CD4-positive, alpha-beta T cell (primary cell): ENCODE data around the gene TLCD3A. TPM values are rescaled to one million over a fixed set of nuclear protein-coding genes. Genes with fewer than 3 reads are reported as not detected.

Experiments
- ATAC-seq: fragments of 200-7000 bp; cut with Tn5 transposase; one replicate; pipeline ENCODE4 v1.10.0; 2022; ENCODE audit warnings: mild to moderate bottlenecking; ENCODE audit not compliant: poor library complexity
- CTCF ChIA-PET: fragments of 350-600 bp; sonication (Branson Sonifier 250); formaldehyde crosslinking; loops from one replicate; lab custom pipeline; 2021; ENCODE audit warnings: antibody characterized with exemption, inconsistent platforms; lab: Charles Lee
- POLR2A ChIA-PET: fragments of 350-600 bp; sonication (Branson Sonifier 250); formaldehyde crosslinking; loops from one replicate; lab custom pipeline; 2021; ENCODE audit warnings: antibody characterized with exemption, inconsistent platforms; lab: Charles Lee
- DNase-seq, 14 experiments: peaks; one replicate each; pipeline ENCODE4 v3.0.0-alpha.2; 2013 to 2020; ENCODE audit warnings: mixed read lengths in 2 of 14
- H3K27ac ChIP-seq, 2 donors: one replicate each; pipeline versions ENCODE4 v1.5.1 to v1.7.0; 2013; ENCODE audit warnings: low read length in 2 of 2, low read depth in 1 of 2, mild to moderate bottlenecking in 1 of 2
- H3K27me3 ChIP-seq, 2 experiments: 1 replicate in 1 of 2; 2 replicates in 1 of 2; pipeline versions ENCODE4 v1.6.1 to v1.7.0; 2013; ENCODE audit warnings: low read length in 2 of 2, control low read depth in 1 of 2, mild to moderate bottlenecking in 1 of 2, moderate library complexity in 1 of 2; ENCODE audit not compliant: insufficient read depth in 2 of 2, control insufficient read depth in 1 of 2
- H3K36me3 ChIP-seq: one replicate; pipeline ENCODE4 v1.6.1; 2013; ENCODE audit warnings: low read length, control low read depth; ENCODE audit not compliant: insufficient read depth
- H3K4me1 ChIP-seq: one replicate; pipeline ENCODE4 v1.6.1; 2013; ENCODE audit warnings: low read length, control low read depth; ENCODE audit not compliant: insufficient read depth
- H3K4me3 ChIP-seq: one replicate; pipeline ENCODE4 v1.5.1; 2013; ENCODE audit warnings: mild to moderate bottlenecking, low read length, moderate library complexity
- H3K9me3 ChIP-seq, 2 experiments: 1 replicate in 1 of 2; 2 replicates in 1 of 2; pipeline versions ENCODE4 v1.6.1 to v1.7.0; 2013; ENCODE audit warnings: low read length in 2 of 2, mild to moderate bottlenecking in 2 of 2, control low read depth in 1 of 2, moderate library complexity in 1 of 2; ENCODE audit not compliant: control insufficient read depth in 1 of 2, insufficient read depth in 1 of 2
- H3K27ac Mint-ChIP-seq: one replicate; pipeline ENCODE4 v1.8.0; 2020; ENCODE audit warnings: mixed read lengths
- H3K27me3 Mint-ChIP-seq: one replicate; pipeline ENCODE4 v1.8.0; 2021; ENCODE audit warnings: mixed read lengths
- H3K36me3 Mint-ChIP-seq: one replicate; pipeline ENCODE4 v1.8.0; 2021; ENCODE audit warnings: low read depth, mixed read lengths
- H3K4me1 Mint-ChIP-seq: one replicate; pipeline ENCODE4 v1.8.0; 2021; ENCODE audit warnings: low read depth, mixed read lengths
- H3K4me3 Mint-ChIP-seq: one replicate; pipeline ENCODE4 v1.8.0; 2020; ENCODE audit warnings: mild to moderate bottlenecking, mixed read lengths
- H3K9me3 Mint-ChIP-seq: one replicate; pipeline ENCODE4 v1.8.0; 2020; ENCODE audit warnings: mixed read lengths
- intact Hi-C, 2 experiments: fragments of 100-400 bp; cut with DNase I in 1 of 2; cut with micrococcal nuclease in 1 of 2; formaldehyde crosslinking; loops; one replicate each; pipeline versions ENCODE4 v1.15.1 to v1.9.0; 2023 to 2025; cut with DNase I, micrococcal nuclease
- total RNA-seq, 174 experiments: library from RNA in 2 of 174; stranded (reverse) in 2 of 174; gene quantifications; one replicate each; pipeline ENCODE4 v1.2.3 and lab custom pipeline; 2021 to 2026
- TF ChIP-seq, protein P1 (sequence below): fragments of 200-600 bp; IDR thresholded peaks from one replicate; pipeline ENCODE4 v1.8.0; 2022; ENCODE audit warnings: antibody characterized with exemption, mild to moderate bottlenecking

The TLCD3A gene
- total RNA-seq, 2 experiments from 2014 or later = 0.63 to 0.75 TPM

DNA sequence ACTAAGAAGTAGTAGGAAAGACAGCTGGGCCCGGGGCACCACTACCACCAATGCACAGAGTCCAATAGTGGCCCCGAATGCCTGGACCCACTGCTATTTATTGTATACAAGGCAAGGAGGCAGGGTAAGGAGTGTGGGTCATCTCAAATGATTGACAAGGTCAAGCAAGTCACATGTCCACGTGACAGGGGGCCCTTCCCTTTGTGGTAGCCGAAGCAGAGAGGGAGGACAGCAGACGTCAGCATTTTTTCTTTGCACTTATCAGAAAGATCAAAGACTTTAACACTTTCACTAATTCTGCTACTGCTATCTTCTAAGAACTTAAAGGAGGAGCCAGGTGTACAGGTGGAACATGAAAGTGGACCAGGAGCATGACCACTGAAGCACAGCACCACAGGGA, 24.3 kb upstream of the TLCD3A start:
- DNase-seq = no peak
- Histone ChIP-seq H3K4me3 (no peak overlapping the region), H3K27me3 (no peaks in the 10 kb centered on the region), H3K9me3 (no peaks in the 10 kb centered on the region), H3K4me1 (peaks cover 7% of the 10 kb centered on the region), H3K36me3 (peaks cover 26% of the 10 kb centered on the region), H3K27ac (no peak overlapping the region)
- Mint-ChIP-seq H3K4me3 (no peak overlapping the region), H3K9me3 (no peaks in the 10 kb centered on the region), H3K27ac (no peak overlapping the region), H3K4me1 (peaks cover 37% of the 10 kb centered on the region), H3K36me3 (peaks cover 48% of the 10 kb centered on the region), H3K27me3 (no peaks in the 10 kb centered on the region)
- ATAC-seq = no peak
- TF ChIP-seq, protein P1, sequence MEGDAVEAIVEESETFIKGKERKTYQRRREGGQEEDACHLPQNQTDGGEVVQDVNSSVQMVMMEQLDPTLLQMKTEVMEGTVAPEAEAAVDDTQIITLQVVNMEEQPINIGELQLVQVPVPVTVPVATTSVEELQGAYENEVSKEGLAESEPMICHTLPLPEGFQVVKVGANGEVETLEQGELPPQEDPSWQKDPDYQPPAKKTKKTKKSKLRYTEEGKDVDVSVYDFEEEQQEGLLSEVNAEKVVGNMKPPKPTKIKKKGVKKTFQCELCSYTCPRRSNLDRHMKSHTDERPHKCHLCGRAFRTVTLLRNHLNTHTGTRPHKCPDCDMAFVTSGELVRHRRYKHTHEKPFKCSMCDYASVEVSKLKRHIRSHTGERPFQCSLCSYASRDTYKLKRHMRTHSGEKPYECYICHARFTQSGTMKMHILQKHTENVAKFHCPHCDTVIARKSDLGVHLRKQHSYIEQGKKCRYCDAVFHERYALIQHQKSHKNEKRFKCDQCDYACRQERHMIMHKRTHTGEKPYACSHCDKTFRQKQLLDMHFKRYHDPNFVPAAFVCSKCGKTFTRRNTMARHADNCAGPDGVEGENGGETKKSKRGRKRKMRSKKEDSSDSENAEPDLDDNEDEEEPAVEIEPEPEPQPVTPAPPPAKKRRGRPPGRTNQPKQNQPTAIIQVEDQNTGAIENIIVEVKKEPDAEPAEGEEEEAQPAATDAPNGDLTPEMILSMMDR = no peak
- CTCF ChIA-PET = no interaction called here
- POLR2A ChIA-PET = no interaction called here
- intact Hi-C loops = loop anchor here in 1 of 2 experiments (10.0 kb wide), 1 partner anchor 323 kb away; no protein-coding TSS in a partner anchor

DNA sequence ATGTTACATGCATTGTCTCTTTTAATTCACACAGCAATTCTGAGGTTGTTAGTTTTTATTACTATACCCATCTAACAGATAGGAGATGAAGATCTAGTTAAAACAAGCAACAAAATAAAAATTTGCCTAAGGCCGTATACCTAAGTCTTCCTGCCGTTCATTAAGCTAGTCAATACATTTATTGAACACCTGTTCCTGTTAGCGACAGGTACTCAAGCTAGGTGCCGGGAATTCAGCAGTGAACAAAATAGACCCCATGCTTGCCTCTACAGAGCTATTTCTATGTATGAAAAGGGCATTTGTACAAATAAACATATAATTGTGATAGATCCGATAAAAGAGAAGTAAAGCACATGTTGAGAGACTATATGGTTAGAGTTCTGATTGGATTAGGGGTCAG, 14.3 kb upstream of the TLCD3A start:
- TF ChIP-seq, protein P1 = no peak
- Histone ChIP-seq H3K4me3 (no peak overlapping the region), H3K27ac (no peak overlapping the region), H3K27me3 (no peaks in the 10 kb centered on the region), H3K9me3 (no peaks in the 10 kb centered on the region), H3K36me3 (no peaks in the 10 kb centered on the region), H3K4me1 (peaks cover 23% of the 10 kb centered on the region)
- no peak for DNase-seq
- H3K4me3 Mint-ChIP-seq = no peak overlapping the region
- CTCF ChIA-PET = interaction anchor here (1.3 kb wide), 1 partner anchor 278 kb away, joined by 4 read pairs; the partner anchor contains the start of gene TIMM22
- no peak for ATAC-seq
- peaks cover 15% of the 10 kb centered on the region for H3K4me1 Mint-ChIP-seq
- peaks cover 9% of the 10 kb centered on the region for H3K36me3 Mint-ChIP-seq
- H3K27me3 Mint-ChIP-seq = no peaks in the 10 kb centered on the region
- POLR2A ChIA-PET = interaction anchor here (1.3 kb wide), 1 partner anchor 63 kb away, joined by 4 read pairs; the partner anchor contains the start of genes GLOD4 and MRM3
- no peak overlapping the region for H3K27ac Mint-ChIP-seq
- intact Hi-C loops = no loop called here
- no peaks in the 10 kb centered on the region for H3K9me3 Mint-ChIP-seq

DNA sequence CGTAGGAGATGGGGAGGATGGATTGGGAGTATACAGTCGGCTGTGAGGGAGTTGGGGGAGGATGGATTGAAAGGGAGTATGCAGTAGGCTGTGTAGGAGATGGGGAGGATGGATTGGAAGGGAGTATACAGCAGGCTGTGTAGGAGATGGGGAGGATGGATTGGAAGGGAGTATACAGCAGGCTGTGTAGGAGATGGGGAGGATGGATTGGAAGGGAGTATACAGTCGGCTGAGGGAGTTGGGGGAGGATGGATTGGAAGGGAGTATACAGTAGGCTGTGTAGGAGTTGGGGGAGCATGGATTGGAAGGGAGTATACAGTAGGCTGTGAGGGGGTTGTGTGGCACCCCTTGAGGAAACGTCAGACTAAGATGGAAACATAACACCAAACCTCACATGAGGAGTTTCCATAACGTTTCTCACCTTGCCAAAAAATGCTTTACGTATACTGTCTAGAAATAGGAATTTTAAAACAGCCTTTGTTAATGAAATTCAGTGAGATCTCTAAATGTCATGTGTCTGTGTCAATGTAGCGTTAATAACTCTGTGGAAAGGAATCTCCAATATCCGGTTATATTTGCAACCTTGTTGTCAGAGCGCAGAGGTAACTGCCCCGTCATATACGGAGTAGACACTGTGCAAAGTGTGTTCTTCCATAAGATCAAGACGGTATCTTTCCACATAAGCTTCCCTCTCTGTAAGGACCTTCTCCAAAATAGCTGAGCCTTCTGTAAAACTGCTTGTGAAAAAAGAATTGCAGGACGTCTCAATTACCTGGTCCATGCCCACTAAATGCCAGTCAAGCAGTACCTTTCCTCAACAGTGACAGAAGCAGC, 11.5 kb upstream of the TLCD3A start:
- no peak overlapping the region for H3K4me3 Mint-ChIP-seq

More for the DNA sequence above, 11.5 kb upstream of the TLCD3A start:
- H3K9me3 Mint-ChIP-seq = no peaks in the 10 kb centered on the region
- H3K9me3 ChIP-seq = no peaks in the 10 kb centered on the region
- ATAC-seq (no peak), DNase-seq (no peak)
- POLR2A ChIA-PET = no interaction called here
- H3K27ac ChIP-seq = no peak overlapping the region
- H3K36me3 Mint-ChIP-seq = no peaks in the 10 kb centered on the region
- H3K4me1 Mint-ChIP-seq = no peaks in the 10 kb centered on the region
- TF ChIP-seq, protein P1 = no peak
- H3K36me3 ChIP-seq = no peaks in the 10 kb centered on the region
- no peaks in the 10 kb centered on the region for H3K4me1 ChIP-seq
- H3K27me3 ChIP-seq = no peaks in the 10 kb centered on the region
- CTCF ChIA-PET = no interaction called here
- intact Hi-C loops = no loop called here
- no peak overlapping the region for H3K4me3 ChIP-seq
- no peak overlapping the region for H3K27ac Mint-ChIP-seq
- H3K27me3 Mint-ChIP-seq = no peaks in the 10 kb centered on the region
